GM20000 (cell line): ENCODE results near the gene NPTN.

Source experiments
- DNase-seq: peaks from one replicate; pipeline ENCODE4 v3.0.0; 2012; ENCODE audit warnings: low spot score
- CTCF ChIP-seq: IDR thresholded peaks from 2 replicates; pipeline ENCODE4 v1.5.1; 2012; ENCODE audit warnings: mild to moderate bottlenecking, control low read depth; ENCODE audit errors: extremely low read depth, missing control alignments

Gene NPTN

GRCh38 chr15:73538123-73538522 lies 95.1 kb downstream of the NPTN start:
- DNase-seq = no peak
- no peak for TF ChIP-seq CTCF

- TF ChIP-seq CTCF = no peak
- DNase-seq = no peak
These were observed 102.5 kb downstream of the NPTN start for GRCh38 chr15:73530649-73531048.

- no peak for TF ChIP-seq CTCF
- DNase-seq = no peak
These were observed 105.6 kb downstream of the NPTN start for GRCh38 chr15:73527598-73527997.

- DNase-seq = no peak
- no peak for TF ChIP-seq CTCF
These were observed 108.3 kb downstream of the NPTN start for GRCh38 chr15:73524919-73525318.

GRCh38 chr15:73522011-73522410 lies 111.2 kb downstream of the NPTN start:
- TF ChIP-seq CTCF = no peak
- DNase-seq = no peak

- DNase-seq = no peak
- no peak for TF ChIP-seq CTCF
These were observed 114.1 kb downstream of the NPTN start for GRCh38 chr15:73518876-73519733.

- DNase-seq = no peak
- no peak for TF ChIP-seq CTCF
These were observed 114.9 kb downstream of the NPTN start for GRCh38 chr15:73518180-73518862.
